Measurements from ENCODE around the gene CC2D2B.

- TF ChIP-seq, protein P1, sequence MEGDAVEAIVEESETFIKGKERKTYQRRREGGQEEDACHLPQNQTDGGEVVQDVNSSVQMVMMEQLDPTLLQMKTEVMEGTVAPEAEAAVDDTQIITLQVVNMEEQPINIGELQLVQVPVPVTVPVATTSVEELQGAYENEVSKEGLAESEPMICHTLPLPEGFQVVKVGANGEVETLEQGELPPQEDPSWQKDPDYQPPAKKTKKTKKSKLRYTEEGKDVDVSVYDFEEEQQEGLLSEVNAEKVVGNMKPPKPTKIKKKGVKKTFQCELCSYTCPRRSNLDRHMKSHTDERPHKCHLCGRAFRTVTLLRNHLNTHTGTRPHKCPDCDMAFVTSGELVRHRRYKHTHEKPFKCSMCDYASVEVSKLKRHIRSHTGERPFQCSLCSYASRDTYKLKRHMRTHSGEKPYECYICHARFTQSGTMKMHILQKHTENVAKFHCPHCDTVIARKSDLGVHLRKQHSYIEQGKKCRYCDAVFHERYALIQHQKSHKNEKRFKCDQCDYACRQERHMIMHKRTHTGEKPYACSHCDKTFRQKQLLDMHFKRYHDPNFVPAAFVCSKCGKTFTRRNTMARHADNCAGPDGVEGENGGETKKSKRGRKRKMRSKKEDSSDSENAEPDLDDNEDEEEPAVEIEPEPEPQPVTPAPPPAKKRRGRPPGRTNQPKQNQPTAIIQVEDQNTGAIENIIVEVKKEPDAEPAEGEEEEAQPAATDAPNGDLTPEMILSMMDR (IDR thresholded peaks at IDR 0.05; ENCODE audit: low read depth, low read length, poor library complexity, severe bottlenecking): no peak
- no peak for TF ChIP-seq EZH2phosphoT487 (IDR thresholded peaks at IDR 0.05; ENCODE audit: borderline replicate concordance, low read length)
These were observed 68.8 kb downstream of the CC2D2B start for GRCh38 chr10:95976362-95977229.

Data from DOHH2 (cell line).